Smooth muscle cell (in vitro differentiated cells): ENCODE measurements around the gene ADGRD2. TPM values are rescaled to one million over a fixed set of nuclear protein-coding genes. Genes with fewer than 3 reads are reported as not detected.

Experiments
- DNase-seq: peaks from one replicate; lab custom pipeline; 2025; ENCODE audit not compliant: unreplicated experiment; lab: John Stamatoyannopoulos, UW
- H2AFZ ChIP-seq: fragments of 200-600 bp; sonication (generic); 2 replicates; pipeline ENCODE4 v1.6.0; 2016; ENCODE audit warnings: antibody characterized with exemption, low read depth, mild to moderate bottlenecking
- H3F3A ChIP-seq: fragments of 200-600 bp; sonication (generic); 2 replicates; pipeline ENCODE4 v1.6.0; 2017; ENCODE audit warnings: antibody characterized with exemption, low read depth
- H3K27ac ChIP-seq: fragments of 200-600 bp; sonication (generic); 2 replicates; pipeline ENCODE4 v1.5.1; 2016; ENCODE audit warnings: low read depth, mild to moderate bottlenecking
- H3K27me3 ChIP-seq: fragments of 200-600 bp; sonication (generic); 2 replicates; pipeline ENCODE4 v1.6.1; 2016; ENCODE audit warnings: low read depth, mild to moderate bottlenecking
- H3K36me3 ChIP-seq: fragments of 200-600 bp; sonication (generic); 2 replicates; pipeline ENCODE4 v1.5.1; 2016; ENCODE audit warnings: low read depth
- H3K4me1 ChIP-seq: fragments of 200-600 bp; sonication (generic); 2 replicates; pipeline ENCODE4 v1.5.1; 2016; ENCODE audit warnings: low read depth
- H3K4me2 ChIP-seq: fragments of 200-600 bp; sonication (generic); 2 replicates; pipeline ENCODE4 v1.6.0; 2016; ENCODE audit warnings: mild to moderate bottlenecking
- H3K4me3 ChIP-seq: fragments of 200-600 bp; sonication (generic); 2 replicates; pipeline ENCODE4 v1.5.1; 2016; ENCODE audit warnings: mild to moderate bottlenecking
- H3K79me2 ChIP-seq: fragments of 200-600 bp; sonication (generic); 2 replicates; pipeline ENCODE4 v1.6.0; 2016; ENCODE audit warnings: low read depth, mild to moderate bottlenecking
- H3K9ac ChIP-seq: fragments of 200-600 bp; sonication (generic); 2 replicates; pipeline ENCODE4 v1.6.0; 2016; ENCODE audit warnings: low read depth
- H3K9me3 ChIP-seq: fragments of 200-600 bp; sonication (generic); replicated peaks from 2 replicates; pipeline ENCODE4 v1.5.1; 2016; ENCODE audit warnings: low read depth
- H4K20me1 ChIP-seq: fragments of 200-600 bp; sonication (generic); 2 replicates; pipeline ENCODE4 v1.6.0; 2016; ENCODE audit warnings: low read depth
- CTCF ChIP-seq: fragments of 200-600 bp; sonication (generic); IDR thresholded peaks from 2 replicates; pipeline ENCODE4 v1.5.1; 2017; ENCODE audit warnings: borderline replicate concordance, mild to moderate bottlenecking, antibody characterized with exemption; ENCODE audit not compliant: insufficient read depth, poor library complexity, severe bottlenecking
- WGBS: methylation state at CpG from one replicate; pipeline ENCODE4 v1.1.7; 2016; ENCODE audit warnings: low lambda C conversion rate; 5-methylcytosine and 5-hydroxymethylcytosine counted together
- polyA plus RNA-seq: library from polyadenylated mRNA; unstranded; fragments of >200 nt; fragmentation: Nextera tagmentation; extraction: Ambion mirVana; gene quantifications from 2 replicates; pipeline ENCODE4 v1.2.1, GENCODE V29; 2016
- total RNA-seq: library from RNA; depleted of rRNA; stranded (reverse); fragments of >200 nt; gene quantifications from 2 replicates; pipeline ENCODE4 v1.2.3, GENCODE V29; 2014

The ADGRD2 gene
- total and polyA plus RNA-seq, 2 experiments from 2014 or later = not detected

- no peak for DNase-seq
- Histone ChIP-seq H3K36me3 (no peaks in the 10 kb centered on the region), H3K27me3 (peaks cover 27% of the 10 kb centered on the region), H4K20me1 (no peaks in the 10 kb centered on the region), H3K4me1 (peaks cover 8% of the 10 kb centered on the region), H3F3A (no peaks in the 10 kb centered on the region), H3K79me2 (no peaks in the 10 kb centered on the region), H3K27ac (no peak overlapping the region), H3K9ac (no peak overlapping the region), H3K9me3 (no peaks in the 10 kb centered on the region), H2AFZ (no peak overlapping the region), H3K4me2 (no peak overlapping the region), H3K4me3 (no peak overlapping the region)
- 96% methylated on average over 7 of the region's 7 CpGs for WGBS
- TF ChIP-seq CTCF = no peak
Observed at GRCh38 chr9:124448019-124448418, 2.2 kb upstream of the ADGRD2 start.

- H3K9ac ChIP-seq = no peak overlapping the region
- no peak for DNase-seq
- no peak overlapping the region for H3K27ac ChIP-seq
- H3K4me3 ChIP-seq = no peak overlapping the region
- no peak overlapping the region for H2AFZ ChIP-seq
- peaks cover 36% of the 10 kb centered on the region for H3K27me3 ChIP-seq
- WGBS = 86% methylated on average over 13 of the region's 13 CpGs
- H3K9me3 ChIP-seq = no peaks in the 10 kb centered on the region
- no peaks in the 10 kb centered on the region for H4K20me1 ChIP-seq
- H3K4me2 ChIP-seq = no peak overlapping the region
- no peaks in the 10 kb centered on the region for H3K36me3 ChIP-seq
- H3K4me1 ChIP-seq = peaks cover 8% of the 10 kb centered on the region
- H3K79me2 ChIP-seq = no peaks in the 10 kb centered on the region
- no peak for TF ChIP-seq CTCF
- H3F3A ChIP-seq = no peaks in the 10 kb centered on the region
Observed at GRCh38 chr9:124449381-124450151, 685 bp upstream of the ADGRD2 start.

GRCh38 chr9:124450931-124451661 is 845 bp downstream of the ADGRD2 start:
- Histone ChIP-seq H3K27me3 (peaks cover 36% of the 10 kb centered on the region), H2AFZ (peak overlapping the region; percentile 88)
- WGBS = 66% methylated on average over 19 of the region's 19 CpGs

More at GRCh38 chr9:124450931-124451661, 845 bp downstream of the ADGRD2 start:
- no peaks in the 10 kb centered on the region for H4K20me1 ChIP-seq
- no peaks in the 10 kb centered on the region for H3F3A ChIP-seq
- H3K79me2 ChIP-seq = no peaks in the 10 kb centered on the region
- peak overlapping the region; percentile 78 for H3K4me2 ChIP-seq
- H3K4me1 ChIP-seq = peaks cover 8% of the 10 kb centered on the region
- TF ChIP-seq CTCF = no peak
- H3K9ac ChIP-seq = no peak overlapping the region
- no peaks in the 10 kb centered on the region for H3K36me3 ChIP-seq
- no peak overlapping the region for H3K27ac ChIP-seq
- peak overlapping the region; percentile 34 for H3K4me3 ChIP-seq
- DNase-seq = no peak
- no peaks in the 10 kb centered on the region for H3K9me3 ChIP-seq
